Adrenal gland (tissue), 12 donors: ENCODE results near the gene BBS9. TPM values are rescaled to one million over a fixed set of nuclear protein-coding genes. Genes with fewer than 3 reads are reported as not detected.

Experiments
- DNase-seq, 7 donors: peaks; one replicate each; pipeline ENCODE4 v3.0.0-alpha.2; 2019 to 2020
- H3K27ac ChIP-seq, 5 donors: fragments of 200-600 bp; sonication (generic) in 4 of 5; 1 replicate in 3 of 5; 2 replicates in 2 of 5; pipeline versions ENCODE4 v1.5.1 to v1.8.0; 2016 to 2020; ENCODE audit warnings: mild to moderate bottlenecking in 1 of 5
- H3K27me3 ChIP-seq: fragments of 200-600 bp; 2 replicates; pipeline ENCODE4 v1.8.0; 2021
- H3K36me3 ChIP-seq, 2 donors: fragments of 200-600 bp; replicated peaks in 1 of 2; 1 replicate in 1 of 2; 2 replicates in 1 of 2; pipeline versions ENCODE4 v1.5.1 to v1.8.0; 2018 to 2022
- H3K4me1 ChIP-seq, 2 donors: fragments of 200-600 bp; replicated peaks in 1 of 2; 1 replicate in 1 of 2; 2 replicates in 1 of 2; pipeline versions ENCODE4 v1.5.1 to v1.8.0; 2018 to 2021
- H3K4me3 ChIP-seq, 4 donors: fragments of 200-600 bp; sonication (generic) in 3 of 4; one replicate each; pipeline ENCODE4 v1.5.1; 2016 to 2018
- H3K9me3 ChIP-seq, 3 donors: fragments of 200-600 bp; sonication (generic) in 1 of 3; replicated peaks in 1 of 3; 1 replicate in 2 of 3; 2 replicates in 1 of 3; pipeline versions ENCODE4 v1.5.1 to v1.8.0; 2016 to 2021
- CTCF ChIP-seq, 6 experiments: fragments of 450-650 bp in 4 of 6; fragments of 200-600 bp in 2 of 6; sonication (generic) in 1 of 6; IDR thresholded peaks; 1 replicate in 5 of 6; 2 replicates in 1 of 6; pipeline versions ENCODE4 v1.5.1 to v1.8.0; 2016 to 2021; ENCODE audit warnings: antibody characterized with exemption in 6 of 6, mild to moderate bottlenecking in 2 of 6, moderate library complexity in 1 of 6
- POLR2A ChIP-seq, 2 donors: fragments of 450-650 bp; IDR thresholded peaks; one replicate each; pipeline ENCODE4 v1.6.1; 2017; ENCODE audit warnings: antibody characterized with exemption in 2 of 2, mild to moderate bottlenecking in 2 of 2, moderate library complexity in 1 of 2
- WGBS, 4 donors: extraction: QIAGEN DNeasy Blood & Tissue Kit in 2 of 4; methylation state at CpG; one replicate each; pipeline versions ENCODE4 v1.1.5 to v1.1.7; 2013 to 2017; 5-methylcytosine and 5-hydroxymethylcytosine counted together
- intact Hi-C, 2 donors: fragments of 100-400 bp; cut with DNase I; formaldehyde crosslinking; loops; one replicate each; pipeline versions ENCODE4 v1.14.1 to v1.15.0; 2022 to 2023
- polyA plus RNA-seq, 3 donors: library from polyadenylated mRNA; stranded (reverse); fragments of 200-250 nt in 2 of 3; fragments of 350-450 nt in 1 of 3; fragmentation: Illumina TruSeq in 1 of 3; extraction: RNeasy Lipid Tissue Mini Kit (QIAGEN cat#74804) in 1 of 3; gene quantifications; one replicate each; pipeline ENCODE4 v1.2.3, GENCODE V29; 2013 to 2014
- total RNA-seq, 9 donors: library from RNA; depleted of rRNA in 4 of 9; stranded (reverse); fragments of >200 nt in 4 of 9; fragments of 120-200 nt in 1 of 9; fragmentation: NEBNext Ultra II Directional in 1 of 9; extraction: Animal tissue kit (Norgen Biotek cat#: 25700) in 1 of 9; gene quantifications; one replicate each; pipeline versions ENCODE4 v1.1.0 to v1.2.4, GENCODE V29; 2013 to 2023
- donor health status: healthy with polysubstance abuse.
- donor health status: Bipolar disorder and iron deficiency.
- donor health status: DM: yes; HTN: yes; CAD: no.
- donor health status: DM: no; HTN: no; CAD: no.
- donor health status: DM: no; HTN: no; CAD: no.
- donor health status: DM: yes; HTN: yes; CAD: no.

BBS9 gene
- total and polyA plus RNA-seq, 12 donors = 5.6 to 39.4 (median 21.7) TPM

GRCh38 chr7:33604056-33604455 lies 474.7 kb downstream of the BBS9 start:
- H3K36me3 ChIP-seq = no peaks in the 10 kb centered on the region
- DNase-seq = no peak
- intact Hi-C loops = no loop called here
- no peaks in the 10 kb centered on the region for H3K9me3 ChIP-seq
- no peaks in the 10 kb centered on the region for H3K4me1 ChIP-seq
- TF ChIP-seq POLR2A (IDR thresholded peaks at IDR 0.05) (no peak), CTCF (IDR thresholded peaks at IDR 0.05) (no peak)
- H3K4me3 ChIP-seq = no peak overlapping the region
- WGBS, 4 donors = 76 to 92% (median 87%) methylated on average over 2 of the region's 2 CpGs
- H3K27me3 ChIP-seq = no peaks in the 10 kb centered on the region
- no peak overlapping the region for H3K27ac ChIP-seq

- no peak for DNase-seq
- WGBS, 4 donors = 82 to 98% (median 90%) methylated on average over 3 of the region's 3 CpGs
- Histone ChIP-seq H3K27ac (no peak overlapping the region), H3K27me3 (no peaks in the 10 kb centered on the region), H3K4me1 (no peaks in the 10 kb centered on the region), H3K9me3 (no peaks in the 10 kb centered on the region), H3K4me3 (no peak overlapping the region), H3K36me3 (no peaks in the 10 kb centered on the region)
- TF ChIP-seq CTCF (IDR thresholded peaks at IDR 0.05) (no peak), POLR2A (IDR thresholded peaks at IDR 0.05) (no peak)
- intact Hi-C loops = no loop called here
Observed at GRCh38 chr7:33610918-33611317, 481.6 kb downstream of the BBS9 start.

GRCh38 chr7:33612442-33612841 lies 483.1 kb downstream of the BBS9 start:
- Histone ChIP-seq H3K36me3 (no peaks in the 10 kb centered on the region), H3K27ac (no peak overlapping the region), H3K4me3 (no peak overlapping the region), H3K9me3 (no peaks in the 10 kb centered on the region), H3K27me3 (no peaks in the 10 kb centered on the region), H3K4me1 (no peaks in the 10 kb centered on the region)
- intact Hi-C loops = no loop called here
- WGBS, 4 donors = 75 to 84% (median 79%) methylated on average over 1 of the region's 1 CpG
- DNase-seq = no peak
- TF ChIP-seq POLR2A (IDR thresholded peaks at IDR 0.05) (no peak), CTCF (IDR thresholded peaks at IDR 0.05) (no peak)

GRCh38 chr7:33614357-33615117 lies 485.2 kb downstream of the BBS9 start:
- Histone ChIP-seq H3K4me3 (no peak overlapping the region), H3K36me3 (no peaks in the 10 kb centered on the region), H3K9me3 (peaks cover 0 to under 1% (median 0%) of the 10 kb centered on the region in 3 donors), H3K27me3 (no peaks in the 10 kb centered on the region), H3K4me1 (no peaks in the 10 kb centered on the region), H3K27ac (no peak overlapping the region)
- no peak for TF ChIP-seq CTCF (IDR thresholded peaks at IDR 0.05)
- TF ChIP-seq POLR2A (IDR thresholded peaks at IDR 0.05) = no peak
- intact Hi-C loops = no loop called here
- DNase-seq = no peak
- 89 to 95% (median 92%) methylated on average over 6 of the region's 6 CpGs for WGBS, 4 donors
